ENCODE measurements around the gene LRPAP1. TPM values are rescaled to one million over a fixed set of nuclear protein-coding genes. Genes with fewer than 3 reads are reported as not detected.

The LRPAP1 gene
- total RNA-seq, 1 experiment from 2014 or later: 109 TPM

Other genes starting within 250 kb of the LRPAP1 start
- gene RGS12, start 239.4 kb downstream of the LRPAP1 start, total RNA-seq (2021; ENCODE audit: unreplicated experiment): 22.2 TPM
- gene HGFAC, start 90.5 kb downstream of the LRPAP1 start, total RNA-seq (2021; ENCODE audit: unreplicated experiment): 1.1 TPM
- 2.4 TPM for gene DOK7, start 69.1 kb downstream of the LRPAP1 start, total RNA-seq (2021; ENCODE audit: unreplicated experiment)
- 28.1 TPM for gene ADRA2C, start 234.0 kb upstream of the LRPAP1 start, total RNA-seq (2021; ENCODE audit: unreplicated experiment)

Measured in HCT116 (cell line).